PC-3 (cell line): ENCODE measurements around the gene GABRB2. TPM values are rescaled to one million over a fixed set of nuclear protein-coding genes. Genes with fewer than 3 reads are reported as not detected.

Experiments used
- ATAC-seq: fragments of 200-7000 bp; cut with Tn5 transposase; 2 replicates; pipeline ENCODE4 v1.9.1; 2020; ENCODE audit warnings: mild to moderate bottlenecking, moderate library complexity
- BruUV-seq: library from RNA; stranded (reverse); fragments of 400-500 nt; replicated peaks from 2 replicates; lab custom pipeline; 2021; lab: Mats Ljungman, UMichigan
- CTCF ChIA-PET: fragments of 300-600 bp; sonication (Branson Sonifier 250); formaldehyde crosslinking; loops from one replicate; lab custom pipeline; 2022; ENCODE audit warnings: antibody characterized with exemption; lab: Charles Lee
- POLR2A ChIA-PET: fragments of 300-600 bp; sonication (Branson Sonifier 250); formaldehyde crosslinking; loops from one replicate; lab custom pipeline; 2022; ENCODE audit warnings: antibody characterized with exemption; ENCODE audit not compliant: unreplicated experiment; lab: Charles Lee
- DNase-seq: peaks from one replicate; pipeline ENCODE4 v3.0.0-alpha.2; 2015
- H2AFZ ChIP-seq: fragments of 300-600 bp; sonication (generic); 2 replicates; pipeline ENCODE4 v1.6.0; 2016; ENCODE audit warnings: antibody characterized with exemption, low read length
- H3F3A ChIP-seq: fragments of 300-600 bp; sonication (generic); one replicate; pipeline ENCODE4 v1.6.0; 2017; ENCODE audit warnings: antibody characterized with exemption, low read length, control low read depth, mild to moderate bottlenecking; ENCODE audit not compliant: unreplicated experiment
- H3K27ac ChIP-seq: fragments of 300-600 bp; sonication (generic); 2 replicates; pipeline ENCODE4 v1.5.1; 2016; ENCODE audit warnings: mild to moderate bottlenecking, low read length
- H3K27me3 ChIP-seq: fragments of 300-600 bp; sonication (generic); 2 replicates; pipeline ENCODE4 v1.6.1; 2016; ENCODE audit warnings: low read length, mixed read lengths
- H3K36me3 ChIP-seq: fragments of 300-600 bp; sonication (generic); 2 replicates; pipeline ENCODE4 v1.6.1; 2016; ENCODE audit warnings: low read depth, mixed run types, low read length, mixed read lengths
- H3K4me1 ChIP-seq: fragments of 300-600 bp; sonication (generic); 2 replicates; pipeline ENCODE4 v1.5.1; 2016; ENCODE audit warnings: low read length; ENCODE audit not compliant: insufficient read depth
- H3K4me2 ChIP-seq: fragments of 300-600 bp; sonication (generic); 2 replicates; pipeline ENCODE4 v1.6.0; 2016; ENCODE audit warnings: low read length
- H3K4me3 ChIP-seq: fragments of 300-600 bp; sonication (generic); 2 replicates; pipeline ENCODE4 v1.5.1; 2016; ENCODE audit warnings: mild to moderate bottlenecking, low read length, mixed read lengths
- H3K79me2 ChIP-seq: fragments of 300-600 bp; sonication (generic); 2 replicates; pipeline ENCODE4 v1.6.1; 2017; ENCODE audit warnings: low read length, mixed read lengths
- H3K9ac ChIP-seq: fragments of 300-600 bp; sonication (generic); 2 replicates; pipeline ENCODE4 v1.6.0; 2016; ENCODE audit warnings: mild to moderate bottlenecking, low read length
- H3K9me2 ChIP-seq: fragments of 300-600 bp; sonication (generic); replicated peaks from 2 replicates; pipeline ENCODE4 v1.6.1; 2016; ENCODE audit warnings: mixed run types, low read length, mixed read lengths
- H3K9me3 ChIP-seq: fragments of 300-600 bp; sonication (generic); 2 replicates; pipeline ENCODE4 v1.6.1; 2016; ENCODE audit warnings: low read length, mixed read lengths
- H4K20me1 ChIP-seq: fragments of 300-600 bp; sonication (generic); 2 replicates; pipeline ENCODE4 v1.6.1; 2016; ENCODE audit warnings: low read length, mixed read lengths
- EZH2 ChIP-seq: fragments of 300-600 bp; sonication (generic); IDR thresholded peaks from one replicate; pipeline ENCODE4 v1.6.1; 2017; ENCODE audit warnings: antibody characterized with exemption, mild to moderate bottlenecking, low read length; ENCODE audit not compliant: unreplicated experiment
- EZH2phosphoT487 ChIP-seq: fragments of 300-600 bp; sonication (generic); IDR thresholded peaks from 2 replicates; pipeline ENCODE4 v1.6.1; 2018; ENCODE audit warnings: mild to moderate bottlenecking, antibody characterized with exemption, low read length, borderline replicate concordance
- intact Hi-C: fragments of 100-400 bp; cut with micrococcal nuclease; formaldehyde crosslinking; loops from 2 replicates; pipeline ENCODE4 v1.9.0; 2023
- total RNA-seq: library from RNA; depleted of rRNA; stranded (reverse); fragments of >200 nt; gene quantifications from 2 replicates; pipeline ENCODE4 v1.2.3, GENCODE V29; 2014
- TF ChIP-seq, protein P1 (sequence below): fragments of 300-600 bp; sonication (generic); conservative IDR thresholded peaks from 2 replicates; pipeline ENCODE4 v1.5.1; 2017; ENCODE audit warnings: antibody characterized with exemption, low read depth, mild to moderate bottlenecking, low read length

GABRB2 gene
- total RNA-seq, 1 experiment from 2014 or later = not detected

DNA sequence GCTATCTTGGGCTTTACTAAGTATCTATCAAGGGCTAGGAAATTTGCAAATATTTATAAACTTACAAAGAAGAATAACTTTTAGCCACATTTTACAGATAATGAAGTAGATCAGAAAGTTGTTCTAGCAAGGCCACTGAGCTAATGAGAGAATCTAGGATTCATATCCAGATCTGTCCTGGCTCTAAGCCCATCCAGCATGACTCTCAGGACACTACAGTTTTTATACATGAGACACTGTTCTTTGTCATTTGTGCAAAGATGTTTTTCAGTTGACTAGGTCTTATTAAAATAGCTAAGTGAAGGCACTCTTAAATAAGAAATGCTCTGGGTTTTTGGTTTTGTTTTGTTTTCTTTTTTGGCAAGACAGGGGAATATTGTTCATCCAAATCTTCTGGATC is 273.1 kb downstream of the GABRB2 start:
- CTCF ChIA-PET = no interaction called here
- no peaks in the 10 kb centered on the region for H3F3A ChIP-seq

DNA sequence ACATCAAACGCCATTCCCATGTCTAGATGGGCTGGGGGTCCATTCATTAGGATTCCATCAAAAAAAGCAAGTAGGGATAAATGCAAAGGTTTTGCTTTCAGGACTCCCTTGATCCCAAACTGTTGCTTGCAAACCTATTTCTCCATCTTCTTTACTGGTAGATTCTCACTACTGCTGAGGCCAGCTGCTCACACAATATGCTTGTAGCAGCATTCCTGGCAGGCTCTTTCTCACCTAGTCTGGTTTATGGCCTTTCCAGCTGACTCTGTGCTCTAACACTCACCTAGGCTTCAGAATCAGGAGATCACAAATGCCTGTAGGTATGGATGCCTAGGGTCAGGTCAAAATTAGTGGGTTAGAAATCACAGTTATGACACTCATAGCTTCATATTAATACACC is 274.7 kb downstream of the GABRB2 start:
- ChIA-PET POLR2A (no interaction called here), CTCF (no interaction called here)
- H3K27me3 ChIP-seq = no peaks in the 10 kb centered on the region
- ATAC-seq = no peak
- TF ChIP-seq EZH2 (no peak), EZH2phosphoT487 (no peak)
- TF ChIP-seq, protein P1, sequence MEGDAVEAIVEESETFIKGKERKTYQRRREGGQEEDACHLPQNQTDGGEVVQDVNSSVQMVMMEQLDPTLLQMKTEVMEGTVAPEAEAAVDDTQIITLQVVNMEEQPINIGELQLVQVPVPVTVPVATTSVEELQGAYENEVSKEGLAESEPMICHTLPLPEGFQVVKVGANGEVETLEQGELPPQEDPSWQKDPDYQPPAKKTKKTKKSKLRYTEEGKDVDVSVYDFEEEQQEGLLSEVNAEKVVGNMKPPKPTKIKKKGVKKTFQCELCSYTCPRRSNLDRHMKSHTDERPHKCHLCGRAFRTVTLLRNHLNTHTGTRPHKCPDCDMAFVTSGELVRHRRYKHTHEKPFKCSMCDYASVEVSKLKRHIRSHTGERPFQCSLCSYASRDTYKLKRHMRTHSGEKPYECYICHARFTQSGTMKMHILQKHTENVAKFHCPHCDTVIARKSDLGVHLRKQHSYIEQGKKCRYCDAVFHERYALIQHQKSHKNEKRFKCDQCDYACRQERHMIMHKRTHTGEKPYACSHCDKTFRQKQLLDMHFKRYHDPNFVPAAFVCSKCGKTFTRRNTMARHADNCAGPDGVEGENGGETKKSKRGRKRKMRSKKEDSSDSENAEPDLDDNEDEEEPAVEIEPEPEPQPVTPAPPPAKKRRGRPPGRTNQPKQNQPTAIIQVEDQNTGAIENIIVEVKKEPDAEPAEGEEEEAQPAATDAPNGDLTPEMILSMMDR = no peak
- no peaks in the 10 kb centered on the region for H3K4me1 ChIP-seq
- no peaks in the 10 kb centered on the region for H3K79me2 ChIP-seq
- no peaks in the 10 kb centered on the region for H4K20me1 ChIP-seq
- no peaks in the 10 kb centered on the region for H3K9me2 ChIP-seq
- H2AFZ ChIP-seq = no peak overlapping the region
- no peak overlapping the region for H3K4me2 ChIP-seq
- H3F3A ChIP-seq = no peaks in the 10 kb centered on the region
- peaks cover 38% of the 10 kb centered on the region; the same call in 1 of the 2 replicates for H3K9me3 ChIP-seq
- H3K4me3 ChIP-seq = no peak overlapping the region
- no peak overlapping the region for H3K9ac ChIP-seq
- intact Hi-C loops = no loop called here
- DNase-seq = no peak
- BruUV-seq = no TSS peak
- H3K27ac ChIP-seq = no peak overlapping the region
- H3K36me3 ChIP-seq = no peaks in the 10 kb centered on the region

More for the DNA sequence above, 273.1 kb downstream of the GABRB2 start:
- Histone ChIP-seq H3K79me2 (no peaks in the 10 kb centered on the region), H3K27ac (no peak overlapping the region), H3K4me2 (no peak overlapping the region), H2AFZ (no peak overlapping the region), H3K4me1 (no peaks in the 10 kb centered on the region), H3K4me3 (no peak overlapping the region), H4K20me1 (no peaks in the 10 kb centered on the region), H3K36me3 (no peaks in the 10 kb centered on the region), H3K9me3 (peaks cover 35% of the 10 kb centered on the region; the same call in 1 of the 2 replicates), H3K9me2 (no peaks in the 10 kb centered on the region), H3K9ac (no peak overlapping the region), H3K27me3 (no peaks in the 10 kb centered on the region)
- intact Hi-C loops = no loop called here
- TF ChIP-seq, protein P1 = no peak
- TF ChIP-seq EZH2 (no peak), EZH2phosphoT487 (no peak)
- POLR2A ChIA-PET = no interaction called here
- ATAC-seq (no peak), DNase-seq (no peak)
- BruUV-seq = no TSS peak

DNA sequence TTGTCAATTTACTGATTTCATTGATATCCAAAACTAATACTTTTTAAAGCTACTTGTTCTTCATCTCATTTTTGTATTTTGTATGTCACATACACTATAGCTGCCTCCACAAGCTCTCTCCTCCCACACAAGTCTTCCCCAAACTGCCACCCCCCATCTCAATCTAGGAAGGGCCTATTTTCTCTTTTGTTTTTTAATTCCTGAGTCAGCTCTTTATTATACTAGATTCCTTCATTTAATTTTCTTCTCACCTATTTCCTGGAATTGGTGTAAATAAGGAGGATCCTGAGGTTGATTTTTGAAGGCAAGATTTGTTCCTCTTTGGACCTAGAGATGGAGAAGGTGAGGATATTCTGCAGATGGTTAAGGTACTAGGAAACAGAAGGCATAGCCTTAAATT is 277.4 kb downstream of the GABRB2 start:
- no TSS peak for BruUV-seq
- H3K36me3 ChIP-seq = no peaks in the 10 kb centered on the region
- ATAC-seq (no peak), DNase-seq (no peak)
- H3K27me3 ChIP-seq = no peaks in the 10 kb centered on the region
- TF ChIP-seq, protein P1 = no peak
- TF ChIP-seq EZH2phosphoT487 = no peak
- TF ChIP-seq EZH2 = no peak
- no peak overlapping the region for H3K27ac ChIP-seq
- H3K79me2 ChIP-seq = no peaks in the 10 kb centered on the region
- H4K20me1 ChIP-seq = no peaks in the 10 kb centered on the region
- H3F3A ChIP-seq = no peaks in the 10 kb centered on the region
- no peaks in the 10 kb centered on the region for H3K9me2 ChIP-seq
- no peak overlapping the region for H2AFZ ChIP-seq
- H3K4me1 ChIP-seq = no peaks in the 10 kb centered on the region
- CTCF ChIA-PET = no interaction called here
- no peak overlapping the region for H3K4me3 ChIP-seq
- H3K9me3 ChIP-seq = peaks cover 42% of the 10 kb centered on the region; the same call in 1 of the 2 replicates
- intact Hi-C loops = no loop called here
- no peak overlapping the region for H3K4me2 ChIP-seq
- H3K9ac ChIP-seq = no peak overlapping the region
- POLR2A ChIA-PET = no interaction called here
